HG02763 (cell line): ENCODE results near the gene CHPF2.

ENCODE experiments used
- ATAC-seq: cut with Tn5 transposase; IDR thresholded peaks from one replicate; pipeline ENCODE4 v1.9.1; 2021; ENCODE audit warnings: mild to moderate bottlenecking, moderate library complexity; ENCODE audit not compliant: unreplicated experiment

CHPF2 gene

DNA sequence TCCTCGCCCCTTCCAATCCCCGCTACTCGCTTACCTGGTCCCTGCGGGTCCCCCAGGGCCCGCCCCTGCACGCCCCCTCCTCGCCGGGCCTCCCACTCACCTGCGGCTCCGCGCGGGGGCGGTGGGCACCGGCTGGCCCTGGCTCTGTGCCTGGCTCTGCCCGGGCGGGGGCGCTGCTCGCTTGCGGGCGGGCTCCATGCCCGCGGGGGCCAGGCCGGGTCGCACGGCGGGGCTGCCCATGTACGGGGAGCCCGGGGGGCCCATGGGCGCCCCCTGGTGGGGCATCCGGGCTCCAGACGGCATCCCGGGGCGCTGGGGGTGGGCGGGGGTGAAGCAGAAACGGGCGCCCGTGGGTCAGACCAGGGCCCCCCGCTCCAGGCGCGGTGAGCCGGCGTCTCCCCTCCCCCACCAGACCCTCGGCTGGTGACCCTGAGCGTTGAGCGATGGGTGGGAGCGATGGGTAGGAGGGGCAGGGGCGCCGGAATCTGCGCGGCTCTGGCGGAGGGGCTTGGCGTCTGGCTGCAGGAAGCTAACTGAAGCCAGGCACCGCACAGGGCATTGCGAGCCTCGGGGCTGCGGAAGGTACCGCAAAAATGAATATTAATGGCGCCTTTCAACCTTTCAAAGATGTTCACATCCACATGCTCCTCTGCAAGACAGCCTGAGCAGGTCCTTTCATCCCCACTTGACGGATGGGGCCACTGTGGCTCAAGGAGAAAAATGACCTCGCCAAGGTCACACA lies 13.2 kb downstream of the CHPF2 start:
- no peak for ATAC-seq

DNA sequence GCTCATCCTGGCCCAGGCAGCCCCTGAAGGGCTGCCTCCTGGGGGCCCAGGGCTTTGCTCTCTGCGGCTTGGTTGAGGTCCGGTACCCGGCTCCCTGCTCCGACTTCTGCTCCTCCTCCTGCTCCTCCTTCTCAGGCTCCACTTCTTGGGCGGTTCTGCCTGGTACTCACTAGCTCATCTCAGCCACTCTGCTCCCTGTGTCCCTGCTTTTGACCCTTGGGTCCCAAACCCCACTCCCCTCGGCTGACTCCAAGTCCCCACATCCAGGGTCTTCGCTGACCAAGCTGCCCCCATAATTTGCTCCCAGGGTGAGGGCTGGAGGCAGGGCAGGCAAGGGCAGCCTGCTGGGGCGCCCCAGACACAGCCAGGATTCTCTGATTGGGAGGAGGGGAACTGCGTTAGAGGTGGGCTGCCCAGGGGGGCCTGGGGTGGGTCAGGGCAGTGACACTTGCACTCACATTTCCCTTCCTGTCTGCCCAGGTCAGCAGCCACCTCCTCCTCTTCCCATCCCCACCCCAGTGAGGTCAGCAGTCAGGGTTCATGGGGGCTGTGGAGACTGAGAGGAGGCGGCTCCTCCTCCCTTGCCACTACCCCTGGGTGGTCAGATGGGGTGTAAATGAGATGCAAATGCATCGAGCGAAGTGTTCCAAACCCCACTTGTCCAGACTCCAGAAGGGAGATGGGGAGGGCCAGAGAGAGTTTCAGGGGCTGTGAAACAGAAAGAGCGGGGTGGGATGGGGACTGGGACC lies 14.0 kb downstream of the CHPF2 start:
- ATAC-seq: no peak

DNA sequence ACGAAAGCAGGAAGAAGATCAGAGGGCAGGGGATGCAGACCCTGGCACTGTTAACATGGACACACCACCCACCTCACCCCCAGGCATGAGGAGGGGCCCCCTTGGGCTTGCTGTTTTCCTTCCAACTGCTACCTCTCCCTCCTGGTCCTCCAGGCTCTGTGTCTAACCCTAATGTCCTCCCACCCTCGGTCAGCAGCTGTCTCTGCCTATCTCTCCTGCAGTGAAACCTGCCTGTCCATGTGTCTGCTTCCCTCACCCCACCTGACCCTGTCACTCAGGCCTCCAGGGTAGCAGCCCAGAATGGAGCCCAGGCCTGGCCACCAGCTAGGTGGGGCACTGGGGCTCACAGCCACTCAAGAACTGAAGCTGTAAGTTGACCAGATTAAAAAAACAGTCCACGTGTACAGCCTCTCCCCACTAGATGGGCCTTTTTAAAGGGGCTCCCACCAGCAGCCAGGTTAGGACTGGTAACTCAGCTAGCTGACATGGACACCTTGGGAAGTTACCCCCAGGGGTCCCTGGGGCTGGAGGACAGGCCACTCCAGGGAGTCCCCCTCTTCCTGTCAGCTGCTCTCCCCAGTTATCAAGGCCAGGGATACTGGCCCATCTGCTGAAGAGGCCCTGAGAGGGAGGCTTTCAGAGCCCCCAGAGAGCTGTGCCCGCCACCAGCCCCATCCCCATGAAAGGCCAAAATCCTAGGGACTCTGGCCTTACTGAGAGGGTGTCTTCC lies 14.7 kb downstream of the CHPF2 start:
- no peak for ATAC-seq

DNA sequence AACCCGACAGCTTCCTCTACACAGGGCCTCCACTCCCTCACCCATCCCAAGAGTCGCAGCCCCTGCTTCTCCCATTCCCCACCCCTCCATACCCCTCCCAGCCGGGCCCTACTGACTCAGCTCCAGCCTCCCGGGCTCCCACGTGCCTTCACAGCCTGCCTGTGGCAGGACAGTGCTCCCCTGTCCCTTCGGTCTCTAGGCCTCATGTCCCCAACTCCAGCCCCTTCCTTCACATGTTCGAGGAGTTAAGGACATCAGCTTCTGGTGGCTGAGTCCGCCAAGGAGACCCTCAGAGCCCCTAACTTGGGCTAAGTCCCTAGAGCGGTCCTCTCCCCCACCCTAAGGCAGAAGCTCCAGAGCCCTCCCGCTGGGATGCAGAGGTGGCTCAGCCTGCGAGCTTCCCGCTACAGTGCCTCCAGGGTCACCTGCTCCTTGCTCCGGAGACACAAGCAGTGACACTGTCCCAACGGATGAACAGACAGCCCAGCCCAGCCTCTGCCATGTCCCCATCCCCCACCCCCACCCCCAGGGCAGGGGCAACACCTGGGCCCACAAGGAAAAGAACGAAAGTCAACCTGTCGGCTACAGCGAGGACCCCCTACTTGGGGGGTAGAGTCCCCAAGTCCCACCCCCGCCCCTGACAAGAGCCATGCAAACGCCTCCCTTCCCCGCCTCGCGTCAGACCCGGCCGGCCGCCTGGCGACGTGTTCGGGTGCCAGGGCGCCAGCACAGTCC lies 15.5 kb downstream of the CHPF2 start:
- ATAC-seq: no peak

DNA sequence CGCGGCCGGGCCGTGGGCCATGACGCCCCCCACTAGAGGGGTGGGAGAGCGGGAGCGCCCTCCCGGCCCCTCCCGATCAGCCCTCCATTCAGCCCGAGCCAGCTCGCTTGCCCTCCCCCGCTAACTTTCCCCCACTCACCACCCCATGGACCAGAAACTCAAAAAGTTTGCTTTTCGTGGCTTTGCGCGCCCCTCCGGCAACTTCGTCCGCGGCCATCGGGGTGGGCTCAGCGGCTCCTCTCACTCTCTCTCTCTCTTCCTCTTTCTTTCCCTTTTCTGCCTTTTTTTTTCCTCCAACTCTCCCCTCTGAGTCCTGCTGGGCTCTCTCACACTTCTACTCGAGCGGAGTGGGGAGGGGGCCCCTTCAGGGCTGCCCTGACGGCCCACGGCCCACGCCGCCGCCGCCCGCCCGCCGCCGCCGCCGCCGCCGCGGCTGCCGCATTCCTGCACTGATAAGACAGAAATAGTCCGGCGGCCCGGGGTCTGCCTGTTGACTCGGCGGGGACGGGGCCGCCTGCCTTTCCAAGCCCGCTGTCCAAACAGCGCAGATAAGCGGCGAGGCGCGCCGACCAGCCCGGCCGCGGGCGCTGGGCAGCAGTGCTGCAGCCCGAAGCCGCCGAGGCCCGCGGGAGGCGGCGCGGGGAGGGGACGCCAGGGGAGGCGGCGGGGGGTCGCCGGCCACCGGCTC lies 16.2 kb downstream of the CHPF2 start, which contains the start of gene SMARCD3:
SMARCD3 (minus strand) TSS at position 349 of the 688 bp plus-strand sequence; CDS start at position 217, 132 bp downstream.
- no peak for ATAC-seq

DNA sequence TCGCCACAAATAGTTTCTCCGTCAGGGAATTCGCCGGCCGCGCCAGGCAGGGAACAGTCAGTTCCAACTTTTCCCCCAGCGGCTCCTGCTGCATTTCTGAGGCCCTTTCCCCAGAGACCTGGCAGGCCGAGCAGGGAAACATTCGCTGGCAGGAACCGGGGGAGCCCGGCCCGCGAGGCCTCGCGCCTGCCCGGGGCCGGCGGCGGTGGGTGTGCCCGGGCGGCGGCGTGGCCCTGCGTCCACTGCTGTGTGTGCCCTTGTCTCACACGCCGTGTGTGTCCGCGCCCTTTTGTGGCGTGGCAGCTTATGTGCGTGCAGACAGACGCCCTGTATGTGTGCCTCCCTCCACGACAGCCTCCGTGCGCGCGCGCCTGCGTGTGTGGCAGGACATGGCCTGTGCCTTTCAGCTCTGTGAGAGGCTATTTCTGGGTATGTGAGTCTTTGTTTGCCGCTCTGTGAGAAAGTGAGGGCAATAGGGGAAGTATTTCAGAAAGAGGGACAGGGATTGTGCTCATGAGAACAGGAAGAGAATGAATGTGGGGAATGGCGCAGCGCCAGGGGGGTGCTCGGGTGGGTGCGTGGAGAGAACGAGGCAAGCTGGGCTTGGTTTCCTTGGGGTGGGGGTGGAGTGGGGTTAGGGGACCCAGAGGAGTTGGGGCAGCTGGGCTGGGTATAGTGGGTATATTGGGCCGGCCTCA lies 16.9 kb downstream of the CHPF2 start:
- ATAC-seq: no peak

DNA sequence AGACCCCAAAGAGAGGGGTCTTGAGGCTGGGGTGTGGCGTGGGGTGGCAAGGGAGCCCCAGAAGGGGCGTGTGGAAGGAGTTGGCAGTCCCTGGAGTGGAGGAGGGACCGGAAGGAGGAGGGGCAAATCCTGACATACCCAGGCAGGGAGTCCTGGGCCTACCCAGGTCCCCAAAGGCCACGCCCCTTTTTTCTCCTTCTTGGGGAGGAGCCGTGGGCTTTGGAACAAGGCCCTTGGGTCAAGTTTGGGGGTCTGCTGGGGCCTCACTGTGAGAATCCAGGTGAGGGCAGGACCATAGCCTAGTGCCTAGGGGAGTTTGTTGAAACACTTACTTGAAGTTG lies 17.4 kb downstream of the CHPF2 start:
- ATAC-seq: no peak

DNA sequence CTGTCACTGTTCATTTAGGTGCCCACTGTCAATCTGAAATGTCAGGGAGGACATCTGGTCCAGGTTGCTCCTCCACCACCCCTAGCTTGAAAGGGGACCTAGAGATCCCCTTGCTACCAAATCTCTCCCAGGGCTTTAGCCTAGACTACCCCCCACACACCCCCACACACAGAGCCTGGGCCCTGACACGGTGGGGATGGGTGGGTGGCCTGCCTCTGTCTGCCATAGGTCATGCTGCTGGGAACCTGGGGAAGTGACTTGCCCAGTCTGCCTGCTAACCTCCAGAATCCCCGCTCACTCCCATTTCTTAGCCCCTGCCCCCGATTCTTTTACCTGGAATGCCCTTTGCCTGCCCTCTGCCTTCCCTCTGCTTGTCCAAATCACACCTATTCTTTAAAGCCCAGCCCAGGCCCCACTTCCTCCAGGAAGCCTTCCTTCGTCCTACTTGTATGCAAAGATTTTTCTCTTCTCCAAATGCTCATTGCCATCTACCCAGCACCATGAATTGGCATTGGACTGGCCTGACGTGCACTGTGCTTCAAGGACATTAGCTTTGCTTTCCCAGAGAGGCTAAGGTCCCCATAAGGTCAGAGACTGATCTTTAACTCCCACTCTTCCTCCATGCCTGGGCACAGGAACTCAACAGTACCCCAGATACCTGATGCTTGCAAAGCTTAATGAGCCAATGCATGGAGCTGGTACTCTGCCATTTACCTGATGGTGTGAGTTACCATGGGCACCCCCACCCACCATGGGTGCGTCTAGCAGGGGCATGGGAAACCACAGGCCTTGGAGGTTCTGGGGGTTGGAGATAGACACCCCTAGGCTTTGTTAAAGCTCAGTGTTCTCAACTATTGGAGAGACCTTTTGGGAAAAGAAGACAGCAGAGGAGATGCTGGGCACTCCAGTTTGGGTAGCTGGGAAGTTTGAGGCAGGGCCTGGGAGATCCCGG lies 18.2 kb downstream of the CHPF2 start:
- no peak for ATAC-seq

DNA sequence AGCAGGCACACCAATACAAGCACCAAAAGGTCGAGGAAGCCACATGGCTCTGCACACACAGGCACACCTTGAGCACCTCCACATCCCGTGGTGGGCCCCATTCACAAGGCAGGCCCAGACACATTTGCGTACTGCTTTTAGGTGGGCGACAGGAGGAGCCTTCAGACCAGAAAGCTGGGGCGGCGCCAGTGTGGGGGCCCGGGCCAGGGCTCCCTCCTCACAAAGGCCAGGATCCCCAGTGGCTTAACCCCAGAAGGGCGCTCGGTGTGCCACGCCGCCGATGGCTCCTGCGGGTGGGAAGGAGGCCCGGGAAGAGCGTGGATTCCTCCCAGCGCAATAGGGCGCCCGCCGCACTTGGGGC lies 19.0 kb downstream of the CHPF2 start:
- no peak for ATAC-seq

DNA sequence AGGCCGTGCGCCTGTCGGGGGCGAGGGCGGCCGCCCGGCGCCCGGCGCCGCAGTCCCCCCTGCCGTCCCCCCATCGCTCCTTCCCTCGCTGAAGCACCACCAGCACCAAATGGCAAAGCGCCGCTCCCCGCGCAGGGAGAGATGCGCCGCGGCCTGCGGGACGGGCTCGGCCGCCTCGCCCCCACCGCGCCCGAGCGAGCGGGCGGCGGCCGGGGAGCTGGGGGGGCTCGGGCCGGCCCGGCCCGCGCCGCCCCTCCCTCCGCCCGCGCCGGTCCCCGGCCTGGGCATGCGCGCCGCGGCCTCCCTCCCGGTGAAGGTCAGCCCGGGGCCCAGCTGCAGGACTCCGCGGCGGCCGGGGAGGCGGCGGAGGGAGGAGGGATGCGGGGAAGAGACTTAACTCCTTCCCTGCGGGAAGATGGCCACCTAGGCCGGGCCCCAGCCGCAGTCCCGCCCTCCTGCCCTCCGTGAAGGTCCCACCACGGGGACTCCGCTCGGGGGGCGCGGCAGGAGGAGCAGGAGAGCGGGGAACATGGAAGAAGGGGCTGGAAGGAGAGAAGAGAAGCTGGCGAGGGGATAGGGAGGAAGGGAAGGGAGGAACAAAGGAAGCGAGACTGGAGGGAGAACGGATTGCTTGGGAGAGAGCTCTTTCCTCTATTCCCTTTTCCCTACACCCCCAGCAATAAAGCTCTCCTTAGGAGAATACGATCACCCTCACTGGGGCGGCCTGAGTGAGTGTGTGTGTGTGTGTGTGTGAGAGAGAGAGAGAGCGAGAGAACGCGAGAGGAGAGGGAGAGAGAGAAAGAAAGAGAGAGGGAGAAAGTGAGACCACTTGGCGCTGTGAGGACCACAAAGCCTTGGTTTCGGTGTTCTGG lies 19.6 kb downstream of the CHPF2 start:
- no peak for ATAC-seq

DNA sequence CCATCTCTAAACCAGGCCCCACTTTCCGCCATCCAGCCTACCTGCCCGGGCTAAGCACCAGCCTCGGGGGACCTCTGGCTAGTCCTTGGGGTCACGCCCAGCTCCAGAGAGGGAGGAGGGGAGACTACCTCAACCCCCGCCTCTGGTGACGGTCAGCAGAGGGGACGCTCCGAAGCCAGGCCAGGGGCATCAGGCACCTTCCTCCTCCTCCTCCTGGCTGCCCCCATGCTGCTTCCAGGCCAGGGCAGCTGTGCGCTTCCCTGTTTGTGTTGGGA lies 20.2 kb downstream of the CHPF2 start:
- no peak for ATAC-seq

DNA sequence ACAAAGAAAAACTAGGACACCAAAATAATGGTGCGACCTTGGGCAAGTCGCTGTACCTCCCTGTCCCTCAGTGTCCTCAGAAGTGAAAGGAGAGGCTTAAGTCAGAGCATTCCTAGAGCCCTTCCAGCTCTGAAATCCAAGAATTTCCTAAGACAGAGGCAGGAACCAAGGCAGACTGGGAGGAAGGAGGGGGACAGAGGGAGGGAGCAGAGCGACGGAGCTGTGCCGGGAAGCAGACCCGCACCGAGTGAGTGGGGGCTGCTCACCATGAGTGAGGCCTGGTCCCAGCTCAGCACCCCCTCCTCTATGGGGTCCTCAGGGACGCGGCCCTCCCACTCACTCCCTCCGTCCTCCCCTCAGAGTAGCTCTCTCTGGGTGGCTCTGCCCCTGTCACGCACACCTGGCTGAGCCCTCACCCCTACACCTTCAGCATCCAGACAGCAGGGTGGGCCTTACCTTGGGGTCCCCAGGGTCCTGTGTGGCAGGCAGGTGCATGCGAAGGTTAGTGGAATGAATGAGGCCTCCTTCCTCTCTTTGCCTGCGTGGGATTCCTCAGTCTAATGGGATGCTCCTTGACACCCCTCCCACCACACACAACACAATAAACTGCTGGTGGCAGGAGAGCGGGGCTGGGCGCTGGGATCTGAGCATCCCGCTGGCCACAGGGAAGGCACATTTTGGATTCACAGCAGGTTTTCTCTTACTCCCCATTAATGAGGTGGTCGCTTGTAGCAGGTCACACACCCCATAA lies 20.9 kb downstream of the CHPF2 start:
- ATAC-seq: no peak

DNA sequence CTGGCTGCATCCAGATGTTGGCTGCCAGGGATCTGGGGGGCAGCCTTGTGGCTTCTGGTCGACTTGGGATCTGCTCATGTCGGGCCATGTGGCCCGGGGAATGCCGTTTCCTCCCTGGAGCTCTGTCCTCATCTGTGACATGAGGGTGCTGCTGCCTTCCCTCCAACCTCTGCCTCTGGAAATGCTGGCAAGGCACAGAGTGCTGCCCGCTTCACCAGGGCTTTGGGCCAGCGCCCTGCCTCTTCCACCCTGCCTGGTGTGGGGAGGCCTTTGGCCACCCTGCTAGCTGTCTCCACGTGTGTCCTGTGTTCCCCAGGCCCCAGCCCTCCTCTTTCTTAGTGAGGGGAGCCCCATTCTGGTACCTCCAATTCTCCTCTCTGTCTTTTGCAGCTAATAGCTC lies 22.0 kb downstream of the CHPF2 start:
- no peak for ATAC-seq

DNA sequence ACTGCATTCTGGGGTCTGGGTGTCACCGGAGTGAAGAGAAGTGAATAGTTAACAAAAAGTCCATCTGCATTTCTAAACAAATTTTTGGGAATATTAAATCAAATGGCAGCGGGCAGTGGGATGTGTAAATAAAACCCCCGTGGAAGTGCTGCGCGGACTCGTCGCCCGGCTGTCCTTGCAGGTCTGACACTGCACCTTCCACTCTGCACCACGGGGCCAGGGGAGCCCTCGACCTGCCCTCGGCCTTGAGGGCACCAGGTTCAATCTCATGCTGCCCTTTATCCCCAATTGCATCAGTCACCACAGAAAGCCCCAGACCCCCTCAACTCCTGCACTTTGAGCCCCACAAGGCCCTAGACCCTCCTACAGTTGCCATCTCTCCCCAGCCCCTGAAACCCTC lies 22.6 kb downstream of the CHPF2 start:
- ATAC-seq: no peak

DNA sequence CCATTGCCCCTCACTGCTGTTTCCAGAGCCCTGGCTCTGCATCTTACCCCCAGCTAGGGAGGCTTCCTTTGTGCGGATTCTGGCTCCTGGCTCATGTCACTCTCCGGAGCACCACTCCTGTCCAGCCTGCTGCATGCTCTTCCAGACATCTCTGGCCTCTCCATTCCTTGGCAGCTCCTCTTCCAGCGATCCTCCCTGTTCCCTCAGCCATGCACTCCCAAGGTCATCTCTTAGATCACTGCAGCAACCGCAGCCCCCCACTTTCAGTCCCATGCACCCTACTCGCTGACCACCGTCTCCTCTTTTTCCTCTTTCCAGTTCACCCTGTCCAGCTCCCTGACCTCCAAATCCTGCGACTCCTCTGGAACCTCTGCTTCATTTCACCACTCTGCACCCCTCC lies 23.1 kb downstream of the CHPF2 start:
- ATAC-seq: no peak

DNA sequence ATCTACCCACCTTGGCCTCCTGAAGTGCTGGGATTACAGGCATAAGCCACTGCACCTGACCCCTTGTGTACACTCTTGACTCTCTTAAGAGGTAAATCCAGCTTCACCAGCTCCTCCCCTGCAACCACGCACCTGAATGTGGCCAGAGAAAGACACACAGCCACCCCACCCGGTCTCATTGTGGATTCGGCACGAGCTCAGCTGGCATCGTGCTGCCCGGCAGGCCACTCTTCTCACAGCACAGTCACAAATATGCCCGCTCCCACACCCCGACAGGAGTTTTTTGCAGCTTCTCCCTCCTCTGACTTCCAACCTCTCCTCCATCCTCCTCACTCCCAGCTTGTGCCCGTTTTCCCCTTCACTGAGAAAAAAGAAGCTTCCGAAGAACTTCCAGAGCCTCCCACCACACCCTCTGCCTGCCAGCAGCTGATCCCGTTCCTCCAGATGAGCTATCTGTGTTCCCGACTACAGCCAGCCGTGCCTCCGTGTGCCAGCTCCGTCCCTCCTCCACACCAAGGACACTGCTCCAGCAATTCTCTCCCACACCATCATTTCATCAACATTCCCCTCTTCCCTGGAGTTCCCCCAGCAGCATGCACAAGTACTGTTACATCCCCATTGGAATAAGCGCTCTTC lies 24.2 kb downstream of the CHPF2 start:
- ATAC-seq: no peak

DNA sequence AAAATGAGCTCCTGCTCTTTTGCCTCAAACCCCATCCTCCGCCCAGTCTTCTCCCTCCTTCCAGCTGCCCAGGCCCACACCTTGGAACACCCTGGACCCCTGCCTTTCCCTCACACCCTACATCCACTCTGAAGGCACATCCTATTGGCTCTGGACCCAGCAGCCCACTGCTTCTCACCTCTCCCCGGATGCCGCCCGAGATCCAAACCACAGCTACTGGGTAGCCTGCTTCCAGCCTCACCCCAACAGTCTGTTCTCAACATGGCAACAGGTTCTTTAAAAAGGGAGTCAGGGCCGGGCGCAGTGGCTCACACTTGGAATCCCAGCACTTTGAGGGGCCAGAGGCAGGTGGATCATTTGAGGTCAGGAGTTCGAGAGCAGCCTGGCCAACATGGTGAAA lies 25.7 kb downstream of the CHPF2 start:
- ATAC-seq: no peak
